HK-2 (cell line): ENCODE measurements around the gene SLC7A7.
"Not testable (repeated sequence)": the region's sequence is repeated elsewhere in the genome, so short reads cannot be mapped to it uniquely, and the experiment has no call there.

Source experiments
- DNase-seq: peaks from one replicate; pipeline ENCODE4 v3.0.0-alpha.2; 2018; ENCODE audit not compliant: unreplicated experiment

The SLC7A7 gene

DNA sequence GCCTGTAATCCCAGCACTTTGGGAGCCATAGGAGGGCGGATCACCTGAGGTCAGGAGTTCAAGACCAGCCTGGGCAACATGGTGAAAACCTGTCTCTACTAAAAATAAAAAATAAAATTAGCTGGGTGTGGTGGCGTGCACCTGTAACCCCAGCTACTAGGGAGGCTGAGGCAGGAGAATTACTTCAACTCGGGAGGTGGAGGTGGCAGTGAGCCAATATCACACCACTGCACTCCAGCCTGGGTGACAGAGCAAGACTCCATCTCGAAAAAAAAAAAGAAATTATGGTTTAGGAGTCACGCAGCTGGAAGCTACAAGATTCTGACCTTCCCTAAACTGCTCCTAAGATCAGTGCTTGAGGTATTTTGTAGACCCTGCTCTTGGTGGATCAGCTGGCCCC lies 21.7 kb downstream of the SLC7A7 start:
- not testable (repeated sequence) for DNase-seq

DNA sequence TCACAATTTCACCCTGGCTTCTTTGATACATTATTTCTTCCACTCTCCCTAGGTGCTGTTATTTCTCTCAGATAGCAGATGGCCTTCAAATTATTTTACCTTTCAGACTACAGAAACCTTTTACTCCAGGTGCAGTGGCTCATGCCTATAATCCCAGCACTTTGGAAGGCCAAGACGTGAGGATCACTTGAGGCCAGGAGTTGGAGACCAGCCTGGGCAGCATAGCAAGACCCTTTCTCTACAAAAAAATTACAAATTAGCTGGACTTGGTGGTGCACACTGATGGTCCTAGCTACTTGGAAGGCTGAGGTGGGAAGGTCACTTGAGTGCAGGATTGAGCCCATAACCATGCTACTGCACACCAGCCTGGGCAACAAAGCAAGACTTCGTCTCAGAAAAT lies 23.1 kb downstream of the SLC7A7 start:
- DNase-seq: no peak

DNA sequence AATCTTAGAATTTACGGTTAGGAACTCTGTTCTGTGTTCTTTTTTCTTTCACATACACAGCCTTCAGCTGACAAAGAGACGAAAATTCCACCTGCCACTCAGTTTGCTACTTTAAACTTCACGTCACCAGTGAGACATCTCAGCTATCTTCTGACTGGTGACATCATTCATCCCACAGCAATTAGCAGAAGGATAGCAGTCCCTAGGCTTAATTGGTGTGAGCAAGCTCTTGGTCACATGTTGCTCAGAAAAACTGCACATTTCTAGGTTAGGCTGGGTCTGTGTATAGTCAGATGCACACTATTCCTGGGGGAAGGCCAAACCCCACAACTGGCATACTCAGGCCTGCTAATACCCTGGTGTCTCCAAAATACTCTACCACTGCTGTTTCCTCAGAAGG lies 23.9 kb downstream of the SLC7A7 start:
- no peak for DNase-seq

DNA sequence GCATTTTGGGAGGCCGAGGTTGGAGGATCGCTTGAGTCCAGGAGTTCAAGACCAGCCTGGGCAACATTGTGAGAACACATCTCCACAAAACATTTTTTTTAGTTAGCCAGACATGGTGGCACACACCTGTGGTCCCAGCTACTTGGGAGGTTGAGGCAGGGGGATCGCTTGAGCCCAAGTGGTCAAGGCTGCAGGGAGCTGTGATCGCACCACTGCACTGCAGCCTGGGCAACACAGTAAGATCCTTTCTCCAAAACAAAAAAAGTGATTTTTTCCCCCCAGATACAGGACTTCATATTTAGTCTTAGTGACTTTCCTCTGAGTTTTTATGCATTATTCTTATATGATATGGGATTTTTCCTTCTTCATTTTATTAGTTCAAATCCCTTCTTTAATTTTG lies 28.6 kb downstream of the SLC7A7 start:
- DNase-seq: no peak

DNA sequence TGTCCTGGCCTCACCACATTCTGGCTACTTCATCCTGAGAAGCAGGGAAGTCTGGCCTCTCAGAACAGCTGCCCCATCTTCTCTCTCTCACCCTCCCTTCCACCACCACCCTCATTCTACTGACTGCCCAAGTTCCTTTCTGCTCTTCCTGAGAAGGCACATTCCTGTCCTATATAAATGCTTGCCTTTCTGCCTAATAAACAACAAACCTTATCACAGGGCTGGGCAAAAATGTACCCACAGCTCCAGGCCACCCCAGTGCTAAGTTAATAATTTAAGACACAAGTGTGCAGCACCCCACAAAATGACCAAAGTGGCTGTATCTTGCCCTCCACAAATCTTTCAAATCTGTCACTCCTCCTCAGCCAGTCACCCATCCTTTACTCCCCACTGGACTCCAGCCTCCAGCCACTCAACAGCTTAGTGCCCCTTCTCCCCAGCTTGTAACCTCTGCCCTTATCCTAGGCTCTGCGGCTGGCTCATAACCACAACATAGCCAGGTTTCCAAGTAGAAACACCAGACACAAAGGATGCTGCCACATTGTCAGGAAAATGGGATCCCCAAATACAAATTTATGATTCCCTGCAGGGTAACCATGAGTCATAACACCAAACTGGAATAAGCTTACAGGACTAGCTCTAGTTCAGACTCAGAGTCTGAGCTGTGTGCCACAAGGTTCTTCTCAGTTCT lies 33.8 kb downstream of the SLC7A7 start:
- DNase-seq: no peak

DNA sequence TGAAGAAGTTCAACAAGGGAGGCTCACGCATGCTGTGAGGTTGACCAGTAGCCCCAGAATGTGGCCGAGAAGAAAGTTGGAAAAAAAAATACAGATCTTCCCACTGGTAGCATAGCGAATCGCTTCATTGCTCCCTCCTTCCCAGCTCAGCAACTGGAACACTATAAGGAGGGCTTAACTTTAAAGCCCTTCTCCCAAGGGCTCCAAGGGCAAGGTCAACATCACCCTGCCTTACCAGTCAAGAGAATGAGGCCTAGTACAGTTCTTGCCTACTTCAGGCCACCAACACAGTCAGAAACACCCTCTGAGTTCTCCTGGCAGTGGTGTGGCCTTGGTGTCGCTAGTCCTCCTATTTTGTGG lies 34.3 kb downstream of the SLC7A7 start:
- DNase-seq: no peak

DNA sequence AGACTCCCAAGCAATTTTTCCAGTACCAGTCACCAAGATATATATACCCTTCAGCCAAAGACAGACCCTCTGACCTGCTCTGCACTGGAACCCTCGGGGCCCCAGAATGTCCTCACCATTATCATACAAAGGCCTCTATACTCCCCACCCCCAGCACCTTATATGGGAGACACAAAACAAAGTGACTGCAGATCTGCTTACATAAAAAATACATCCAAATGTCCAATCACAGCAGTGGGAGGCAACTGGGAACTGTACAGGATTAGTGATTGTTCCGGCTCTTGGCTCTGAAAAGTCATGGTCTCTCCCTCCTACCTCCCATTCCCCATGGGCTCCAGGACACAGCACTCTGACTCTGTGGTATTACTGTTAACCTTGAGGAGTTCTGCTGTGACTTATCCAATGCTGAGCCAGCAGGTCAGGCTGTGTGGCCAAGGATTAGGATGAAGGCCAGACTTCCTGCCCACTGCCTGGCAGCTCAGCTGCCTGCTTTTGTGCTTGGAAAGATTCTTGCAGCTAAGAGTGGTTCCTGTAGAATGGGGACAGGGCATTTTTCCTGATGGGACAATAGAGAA lies 35.0 kb downstream of the SLC7A7 start:
- no peak for DNase-seq

DNA sequence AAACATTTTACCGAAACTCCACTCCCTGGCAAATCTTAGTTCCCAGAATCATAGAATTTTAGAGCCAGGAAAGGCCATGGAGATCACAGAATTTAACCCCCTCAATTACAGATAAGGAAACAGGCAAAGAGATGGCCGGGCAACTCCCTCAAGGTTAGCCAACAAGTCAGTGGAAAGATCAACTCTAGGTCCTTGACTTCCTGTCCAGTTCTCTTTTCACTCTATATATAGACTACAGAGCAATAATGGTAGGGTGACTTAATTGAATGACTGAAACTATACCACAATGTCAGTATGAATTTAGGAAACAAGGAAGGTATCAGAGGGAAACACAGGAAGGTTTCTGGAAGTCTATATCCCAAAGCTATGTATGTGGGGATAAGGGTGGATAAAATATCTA lies 37.2 kb downstream of the SLC7A7 start:
- no peak for DNase-seq

DNA sequence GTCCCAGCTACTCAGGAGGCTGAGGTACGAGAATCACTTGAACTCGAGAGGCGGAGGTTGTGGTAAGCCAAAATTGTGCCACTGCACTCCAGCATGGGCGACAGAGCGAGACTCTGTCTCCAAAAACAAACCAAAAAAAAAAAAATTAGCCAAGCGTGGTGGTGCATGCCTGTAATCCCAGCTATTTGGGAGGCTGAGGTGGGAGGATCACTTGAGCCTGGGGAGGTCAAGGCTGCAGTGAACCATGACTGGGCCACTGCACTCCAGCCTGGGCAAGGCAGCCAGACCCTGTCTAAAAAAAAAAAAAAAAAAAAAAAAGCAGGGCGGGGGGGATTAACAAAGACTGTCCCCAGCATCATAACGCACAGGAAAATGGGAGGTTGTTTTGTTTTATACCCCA lies 38.4 kb downstream of the SLC7A7 start:
- DNase-seq: not testable (repeated sequence)

DNA sequence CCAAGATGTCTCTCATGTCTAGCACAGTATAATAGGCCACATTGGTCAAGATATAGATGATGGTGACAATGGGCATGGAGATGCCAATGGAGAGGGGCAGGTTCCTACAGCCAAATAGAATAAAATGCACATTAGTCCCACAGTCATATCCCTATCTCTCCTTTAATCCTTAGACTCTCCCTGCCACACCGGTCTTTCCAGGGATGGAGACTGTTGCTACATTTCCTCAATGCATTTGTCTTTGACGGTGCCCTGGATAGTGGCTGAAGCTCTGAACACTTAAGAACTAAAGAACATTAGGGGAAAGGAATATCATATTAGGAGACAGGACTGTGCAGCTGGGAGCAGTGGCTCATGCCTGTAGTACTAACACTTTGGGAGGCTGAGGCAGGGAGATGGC lies 39.0 kb downstream of the SLC7A7 start:
- DNase-seq: no peak

DNA sequence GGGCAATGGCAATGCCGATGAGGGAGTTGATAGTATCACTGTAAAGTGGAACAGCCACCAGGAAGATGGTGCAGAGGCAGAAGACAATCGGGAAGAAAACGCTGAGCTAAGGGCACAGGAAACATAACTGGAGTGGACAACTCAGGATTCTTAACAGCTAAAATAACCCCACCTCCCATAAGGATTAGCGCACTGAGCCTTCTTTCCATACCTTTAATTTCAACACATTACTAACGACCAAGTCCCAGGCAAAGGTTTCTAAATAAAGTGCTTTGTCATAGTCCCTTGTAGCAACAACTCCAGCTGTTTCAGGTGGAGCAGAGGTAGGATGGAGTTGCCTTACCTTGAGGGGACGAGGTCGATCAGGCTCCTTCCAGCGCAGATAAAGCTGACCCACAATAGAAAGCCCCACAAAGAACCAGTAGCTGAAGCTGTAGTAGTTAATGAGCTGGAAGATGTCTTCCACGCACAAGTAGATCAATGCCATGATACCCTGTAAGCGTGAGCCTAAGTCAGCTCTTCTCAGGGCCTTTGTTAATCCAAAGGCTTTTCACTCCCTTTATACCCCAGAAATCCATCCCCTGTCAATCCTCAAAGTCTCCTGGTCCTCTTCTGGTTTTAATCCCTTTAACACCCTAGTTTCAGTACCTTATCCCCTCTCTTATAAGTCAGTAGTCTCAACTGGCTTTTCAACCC lies 41.1 kb downstream of the SLC7A7 start:
- DNase-seq: no peak

DNA sequence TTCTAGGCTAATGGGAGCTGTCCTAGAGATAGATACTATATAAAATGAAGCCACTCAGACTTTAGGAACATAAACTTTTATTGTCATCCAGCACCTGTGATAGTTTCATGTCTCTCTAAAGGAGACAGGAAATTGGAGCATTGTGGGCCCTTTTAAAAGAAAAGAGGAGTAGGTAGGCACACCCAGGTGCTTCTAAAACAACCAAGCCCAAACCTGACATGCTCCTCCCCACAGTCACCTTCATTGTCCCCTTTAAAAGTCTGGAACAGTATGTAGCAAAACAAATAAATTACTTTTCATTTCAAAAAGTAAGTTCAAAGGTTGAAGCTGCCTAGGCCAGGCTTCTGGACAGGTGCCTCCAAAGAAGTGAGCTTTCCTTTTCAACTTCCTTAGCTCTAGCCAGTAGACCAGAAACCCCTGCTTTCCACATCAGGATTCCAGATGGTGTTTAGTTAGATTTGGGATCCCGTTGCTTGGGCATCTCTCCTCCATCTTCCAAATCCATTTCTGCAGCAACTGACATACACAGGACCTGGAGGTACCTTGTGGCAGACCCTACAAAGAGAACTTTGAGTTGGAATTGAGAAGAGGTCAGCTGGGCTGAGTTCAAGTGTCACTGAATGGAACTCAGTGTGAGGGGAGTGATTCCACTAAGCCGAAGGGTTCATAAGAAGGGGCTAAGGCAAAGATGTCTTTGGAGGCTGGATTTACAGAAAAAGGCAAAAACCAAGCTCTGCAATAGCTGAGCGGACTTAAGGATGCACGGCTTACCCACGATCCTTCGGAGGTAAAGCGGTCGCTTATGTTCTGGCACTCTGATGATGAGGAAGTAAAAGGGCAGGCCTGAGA lies 41.8 kb downstream of the SLC7A7 start:
- no peak for DNase-seq

DNA sequence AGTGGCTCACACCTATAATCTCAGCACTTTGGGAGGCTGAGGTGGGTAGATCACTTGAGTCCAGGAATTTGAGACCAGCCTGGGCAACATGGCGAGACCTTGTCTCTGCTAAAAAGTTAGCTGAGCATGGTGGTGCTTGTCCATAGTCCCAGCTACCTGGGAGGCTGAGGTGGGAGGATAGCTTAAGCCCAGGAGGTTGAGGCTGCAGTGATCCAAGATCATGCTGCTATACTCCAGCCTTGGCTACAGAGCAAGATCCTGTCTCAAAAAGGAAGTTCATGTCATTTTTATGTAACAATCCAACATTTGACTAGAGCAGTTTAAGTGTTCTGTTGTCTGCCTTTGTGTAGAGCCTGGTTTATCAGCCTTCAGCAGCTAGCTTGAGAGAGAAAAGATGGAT lies 42.5 kb downstream of the SLC7A7 start:
- DNase-seq: no peak

DNA sequence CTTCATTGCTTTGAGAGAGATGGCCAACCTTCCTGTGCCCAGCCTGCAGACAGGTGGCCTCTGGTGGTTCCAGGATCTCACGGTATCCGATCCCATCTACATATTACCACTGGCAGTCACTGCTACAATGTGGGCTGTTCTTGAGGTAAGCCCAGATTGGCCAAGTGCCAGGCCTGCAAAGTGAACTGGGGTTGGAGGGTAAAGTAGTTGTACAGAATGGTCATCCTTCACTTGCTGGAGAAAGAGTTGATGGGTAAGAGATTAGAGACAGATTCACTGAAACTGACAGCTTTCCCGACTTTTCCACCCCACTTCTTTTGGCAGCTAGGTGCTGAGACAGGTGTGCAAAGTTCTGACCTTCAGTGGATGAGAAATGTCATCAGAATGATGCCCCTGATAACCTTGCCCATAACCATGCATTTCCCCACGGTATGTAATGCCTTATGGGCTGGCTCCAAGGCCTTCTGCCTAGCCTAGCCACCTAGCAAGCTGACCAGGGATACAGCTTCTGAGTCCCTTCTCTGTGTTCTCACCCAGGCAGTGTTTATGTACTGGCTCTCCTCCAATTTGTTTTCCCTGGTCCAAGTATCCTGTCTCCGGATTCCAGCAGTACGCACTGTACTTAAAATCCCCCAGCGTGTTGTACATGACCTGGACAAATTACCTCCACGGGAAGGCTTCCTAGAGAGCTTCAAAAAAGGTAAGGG lies 44.6 kb downstream of the SLC7A7 start:
- no peak for DNase-seq

DNA sequence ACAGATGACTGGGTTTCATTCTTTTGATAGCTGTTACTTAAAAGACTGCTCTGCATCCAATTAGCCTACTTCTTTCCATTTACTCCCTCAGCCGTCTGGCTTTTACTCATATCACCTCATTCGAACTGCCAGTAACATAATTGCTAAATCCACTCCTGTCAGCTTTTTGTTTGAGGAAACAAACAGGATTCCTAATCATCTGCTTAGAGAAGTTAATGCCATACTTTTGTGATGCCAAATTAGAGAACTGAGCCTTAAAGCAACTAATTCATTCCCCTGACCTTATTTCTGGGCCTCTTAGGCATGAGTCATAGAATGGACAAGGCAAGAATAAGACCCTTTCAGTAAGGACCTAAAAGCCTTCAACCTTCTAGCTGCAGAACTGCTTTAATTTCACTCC lies 45.9 kb downstream of the SLC7A7 start:
- no peak for DNase-seq

DNA sequence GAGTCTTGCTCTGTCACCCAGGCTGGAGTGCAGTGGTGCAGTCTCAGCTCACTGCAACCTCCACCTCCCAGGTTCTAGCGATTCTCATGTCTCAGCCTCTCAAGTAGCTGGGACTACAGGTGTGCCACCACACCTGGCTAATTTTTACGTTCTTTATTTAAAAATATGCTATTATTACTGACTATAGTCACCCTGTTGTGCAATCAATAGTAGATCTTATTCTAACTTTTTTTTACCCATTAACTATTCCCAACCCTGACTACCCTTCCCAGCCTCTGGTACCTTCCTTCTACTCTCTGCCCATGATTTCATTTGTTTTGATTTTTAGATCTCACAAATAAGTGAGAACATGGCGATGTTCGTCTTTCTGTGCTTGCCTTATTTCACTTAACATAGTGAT lies 46.3 kb downstream of the SLC7A7 start:
- DNase-seq: no peak

DNA sequence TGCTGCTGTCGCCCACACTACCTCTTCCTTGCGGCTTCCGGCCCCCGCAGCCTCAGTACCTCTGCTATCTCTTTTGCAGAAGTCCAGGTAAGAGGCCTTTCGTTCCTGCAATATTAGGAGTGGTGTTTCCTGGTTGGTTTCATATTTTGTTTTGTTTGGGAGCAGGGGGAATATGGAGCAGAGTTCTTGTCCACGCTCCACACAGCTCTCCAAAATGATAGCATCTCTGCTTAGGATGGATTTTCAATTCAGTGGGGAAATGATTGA lies 48.0 kb downstream of the SLC7A7 start:
- DNase-seq: no peak

DNA sequence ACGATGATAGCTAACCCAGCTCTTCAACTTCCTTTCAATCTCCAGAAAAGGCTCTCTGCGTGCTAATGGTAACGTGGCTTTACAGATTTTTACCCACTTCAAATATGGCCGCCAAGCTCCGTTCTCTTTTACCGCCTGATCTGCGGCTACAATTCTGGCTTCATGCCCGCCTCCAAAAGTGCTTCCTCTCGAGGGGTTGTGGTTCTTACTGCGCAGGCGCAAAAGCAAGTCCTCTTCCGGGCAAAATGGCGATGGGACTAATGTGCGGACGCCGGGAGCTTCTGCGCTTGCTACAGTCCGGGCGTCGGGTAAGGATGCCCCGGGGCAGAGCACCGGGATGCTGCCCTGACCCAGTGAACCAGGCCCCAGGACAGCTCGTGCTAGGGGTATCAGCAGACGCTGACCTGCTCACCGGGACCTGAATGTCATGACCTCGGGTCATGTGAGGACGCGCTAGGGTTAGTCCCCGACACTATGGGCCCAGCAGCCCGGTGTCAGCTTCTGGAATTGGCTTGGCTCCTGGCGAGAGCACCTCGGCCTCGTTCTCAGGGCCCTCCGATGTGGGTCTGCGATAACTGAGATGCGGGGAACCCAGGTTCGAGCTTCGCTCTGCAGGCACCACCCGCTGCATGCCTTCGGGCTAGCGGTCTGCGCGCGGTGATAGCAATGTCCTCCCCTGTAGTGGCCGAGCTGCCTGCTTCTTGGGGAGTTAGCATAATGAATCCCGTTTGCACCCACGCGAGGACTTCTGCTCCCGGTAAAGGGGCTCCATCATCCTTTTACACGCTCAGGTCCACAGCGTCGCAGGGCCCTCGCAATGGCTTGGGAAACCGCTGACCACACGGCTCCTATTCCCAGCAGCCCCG lies 48.5 kb downstream of the SLC7A7 start, which contains the start of gene OXA1L:
OXA1L (plus strand) TSS at position 232 of the 866 bp plus-strand sequence; CDS start at position 246, 14 bp downstream.
- peak; percentile 94 for DNase-seq

DNA sequence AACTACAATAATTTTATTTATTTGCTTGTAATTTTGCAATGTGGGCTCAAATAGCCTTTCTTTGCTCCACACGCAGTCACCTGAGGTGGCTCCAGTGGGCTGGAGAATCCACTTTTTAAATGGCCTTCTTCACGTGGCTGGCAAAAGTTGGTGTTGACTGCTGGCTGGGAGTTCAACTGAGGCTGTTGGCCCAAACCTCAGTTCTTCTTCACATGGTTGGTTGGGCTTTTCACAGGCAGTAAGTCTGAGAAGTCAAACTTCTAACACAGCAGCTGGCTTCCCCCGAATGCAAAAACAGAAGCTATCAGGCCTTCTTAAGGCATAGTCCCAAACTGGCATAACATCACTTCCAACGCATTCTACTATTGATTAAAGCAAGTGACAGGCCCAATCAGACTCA lies 50.9 kb downstream of the SLC7A7 start:
- DNase-seq: no peak

DNA sequence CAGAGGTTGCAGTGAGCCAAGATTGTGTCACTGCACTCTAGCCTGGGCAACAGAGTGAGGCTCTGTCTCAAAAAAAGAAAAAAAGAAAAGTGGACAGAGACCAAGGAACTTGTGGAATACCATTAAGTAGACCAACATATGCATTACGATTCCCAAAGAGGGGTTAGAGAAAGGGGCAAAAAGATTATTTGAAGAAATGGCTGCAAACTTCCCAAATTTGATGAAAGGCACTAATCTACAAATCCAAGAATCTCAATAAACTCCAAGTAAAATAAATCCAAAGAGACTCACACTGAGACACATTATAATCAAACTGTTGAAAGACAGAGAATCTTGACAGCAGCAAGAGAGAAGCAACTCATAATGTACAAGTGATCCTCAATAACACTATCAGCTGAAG lies 53.5 kb downstream of the SLC7A7 start:
- no peak for DNase-seq
